ENCODE data around the gene SLC22A5.

SLC22A5 gene

GRCh38 chr5:132397224-132397623, 27.7 kb downstream of the SLC22A5 start:
- TF ChIP-seq REST (IDR thresholded peaks at IDR 0.05; ENCODE audit: low read depth) (no peak), EGR1 (IDR thresholded peaks at IDR 0.05) (no peak), TAF1 (IDR thresholded peaks at IDR 0.05; ENCODE audit: low read depth) (no peak), USF1 (IDR thresholded peaks at IDR 0.05) (no peak), CREB1 (IDR thresholded peaks at IDR 0.05; ENCODE audit: low read depth) (no peak), RAD21 (IDR thresholded peaks at IDR 0.05; ENCODE audit: low read depth) (no peak), NFIC (IDR thresholded peaks at IDR 0.05) (no peak), FOXM1 (IDR thresholded peaks at IDR 0.05; ENCODE audit: borderline replicate concordance, low read depth) (no peak), ZBTB7A (IDR thresholded peaks at IDR 0.05; ENCODE audit: low read depth) (no peak), YY1 (IDR thresholded peaks at IDR 0.05; ENCODE audit: low read depth) (no peak), EP300 (IDR thresholded peaks at IDR 0.05; ENCODE audit: borderline replicate concordance) (no peak), CEBPB (IDR thresholded peaks at IDR 0.05) (no peak)
- TF ChIP-seq, protein P1, sequence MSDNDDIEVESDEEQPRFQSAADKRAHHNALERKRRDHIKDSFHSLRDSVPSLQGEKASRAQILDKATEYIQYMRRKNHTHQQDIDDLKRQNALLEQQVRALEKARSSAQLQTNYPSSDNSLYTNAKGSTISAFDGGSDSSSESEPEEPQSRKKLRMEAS (IDR thresholded peaks at IDR 0.05): no peak

DNA sequence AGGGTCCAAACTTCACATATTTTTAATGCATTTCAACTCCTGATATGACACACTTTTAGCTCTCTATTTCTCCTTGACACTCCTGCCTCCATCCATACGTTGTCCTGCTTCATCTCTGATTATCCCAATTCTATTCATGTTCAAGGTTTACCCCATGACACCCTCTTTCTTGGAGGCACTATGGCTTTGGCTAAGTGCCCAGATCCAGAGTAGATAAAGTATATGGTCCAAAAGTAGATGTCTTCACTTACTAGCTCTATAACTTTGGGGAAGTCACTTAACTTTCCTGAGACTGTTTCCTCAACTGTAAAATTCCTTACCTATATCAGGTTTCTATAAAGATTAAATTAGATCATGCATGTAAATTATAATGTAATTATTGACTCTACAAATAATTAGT, 36.1 kb downstream of the SLC22A5 start:
- no peak for TF ChIP-seq FOXM1 (IDR thresholded peaks at IDR 0.05; ENCODE audit: borderline replicate concordance, low read depth)
- TF ChIP-seq, protein P1 (IDR thresholded peaks at IDR 0.05): no peak
- no peak for TF ChIP-seq TEAD4 (IDR thresholded peaks at IDR 0.05)
- no peak for TF ChIP-seq RAD21 (IDR thresholded peaks at IDR 0.05; ENCODE audit: low read depth)
- no peak for TF ChIP-seq TCF12 (IDR thresholded peaks at IDR 0.05; ENCODE audit: low read depth)

DNA sequence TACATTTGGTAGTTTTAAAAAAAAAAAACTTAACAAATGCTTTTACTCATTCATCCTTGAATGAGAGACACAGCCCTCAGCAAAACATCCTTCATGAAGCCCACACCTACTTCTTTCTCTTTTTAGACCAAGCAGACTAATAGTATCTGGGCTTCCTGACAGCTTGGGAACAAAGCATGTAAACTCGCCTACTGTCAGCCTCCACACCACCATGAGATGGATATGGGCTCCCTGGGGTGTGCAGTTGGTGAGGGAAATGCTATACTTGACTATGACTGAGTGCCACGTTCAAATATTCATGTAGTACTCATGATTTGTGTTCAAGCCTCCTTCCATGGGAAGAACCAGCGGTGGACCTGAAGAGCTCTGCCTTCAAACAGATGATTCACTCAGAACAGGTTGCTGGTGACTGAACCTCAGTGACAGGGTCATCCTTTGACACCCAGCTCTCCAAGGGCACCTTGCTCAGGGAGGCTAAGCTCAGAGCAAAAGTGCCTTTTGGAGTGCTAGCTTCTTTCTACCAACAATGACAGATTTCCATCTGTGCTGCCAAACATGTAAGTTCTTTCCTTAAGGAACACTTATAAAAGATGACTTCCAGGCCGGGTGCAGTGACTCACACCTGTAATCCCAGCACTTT, 36.8 kb downstream of the SLC22A5 start:
- no peak for TF ChIP-seq USF1 (IDR thresholded peaks at IDR 0.05)
- TF ChIP-seq EP300 (IDR thresholded peaks at IDR 0.05; ENCODE audit: borderline replicate concordance): no peak
- no peak for TF ChIP-seq CREB1 (IDR thresholded peaks at IDR 0.05; ENCODE audit: low read depth)
- TF ChIP-seq TCF12 (IDR thresholded peaks at IDR 0.05; ENCODE audit: low read depth): no peak
- no peak for TF ChIP-seq RAD21 (IDR thresholded peaks at IDR 0.05; ENCODE audit: low read depth)
- TF ChIP-seq TEAD4 (IDR thresholded peaks at IDR 0.05): no peak
- TF ChIP-seq FOXM1 (IDR thresholded peaks at IDR 0.05; ENCODE audit: borderline replicate concordance, low read depth): no peak
- no peak for TF ChIP-seq TAF1 (IDR thresholded peaks at IDR 0.05; ENCODE audit: low read depth)

DNA sequence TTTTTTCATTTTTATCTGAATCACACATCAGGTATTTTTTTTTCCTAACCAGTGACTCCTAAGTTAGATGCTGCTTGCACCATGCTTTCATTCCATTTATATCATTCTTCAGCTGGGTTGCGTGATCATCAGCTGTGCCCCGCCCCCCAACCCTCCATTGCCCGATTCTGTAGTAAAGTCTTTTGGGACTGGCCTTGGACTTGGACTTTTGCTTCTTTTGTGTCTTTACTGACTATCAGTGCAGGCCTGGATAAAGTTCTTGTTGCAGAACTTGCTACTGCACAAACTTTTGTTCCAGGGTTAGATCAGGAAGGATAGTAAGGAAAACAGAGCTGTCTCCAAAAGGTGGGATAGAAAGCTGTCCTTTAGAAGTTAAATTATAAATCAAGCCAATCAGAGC, 38.5 kb downstream of the SLC22A5 start:
- TF ChIP-seq TEAD4 (IDR thresholded peaks at IDR 0.05): no peak
- TF ChIP-seq ZBTB7A (IDR thresholded peaks at IDR 0.05; ENCODE audit: low read depth): no peak
- TF ChIP-seq CREB1 (IDR thresholded peaks at IDR 0.05; ENCODE audit: low read depth): no peak
- no peak for TF ChIP-seq CEBPB (IDR thresholded peaks at IDR 0.05)
- no peak for TF ChIP-seq NFIC (IDR thresholded peaks at IDR 0.05)
- TF ChIP-seq EGR1 (IDR thresholded peaks at IDR 0.05): no peak
- TF ChIP-seq, protein P1 (IDR thresholded peaks at IDR 0.05): no peak
- TF ChIP-seq USF1 (IDR thresholded peaks at IDR 0.05): no peak
- TF ChIP-seq TAF1 (IDR thresholded peaks at IDR 0.05; ENCODE audit: low read depth): no peak
- no peak for TF ChIP-seq REST (IDR thresholded peaks at IDR 0.05; ENCODE audit: low read depth)
- TF ChIP-seq TCF12 (IDR thresholded peaks at IDR 0.05; ENCODE audit: low read depth): no peak
- no peak for TF ChIP-seq EP300 (IDR thresholded peaks at IDR 0.05; ENCODE audit: borderline replicate concordance)
- no peak for TF ChIP-seq RAD21 (IDR thresholded peaks at IDR 0.05; ENCODE audit: low read depth)
- no peak for TF ChIP-seq YY1 (IDR thresholded peaks at IDR 0.05; ENCODE audit: low read depth)
- no peak for TF ChIP-seq FOXM1 (IDR thresholded peaks at IDR 0.05; ENCODE audit: borderline replicate concordance, low read depth)

- TF ChIP-seq TEAD4 (IDR thresholded peaks at IDR 0.05) (no peak), NFIC (IDR thresholded peaks at IDR 0.05) (no peak), YY1 (IDR thresholded peaks at IDR 0.05; ENCODE audit: low read depth) (no peak), CREB1 (IDR thresholded peaks at IDR 0.05; ENCODE audit: low read depth) (no peak), TCF12 (IDR thresholded peaks at IDR 0.05; ENCODE audit: low read depth) (no peak)
- TF ChIP-seq, protein P1 (IDR thresholded peaks at IDR 0.05): no peak
These were observed 38.9 kb downstream of the SLC22A5 start for GRCh38 chr5:132408456-132408855.
